Gastrocnemius medialis (tissue), 4 donors: ENCODE data around the gene CIB4. TPM values are rescaled to one million over a fixed set of nuclear protein-coding genes. Genes with fewer than 3 reads are reported as not detected.

ENCODE experiments used
- ATAC-seq, 2 donors: fragments of 150-250 bp; one replicate each; pipeline ENCODE4 v1.9.1; 2016
- DNase-seq, 2 donors: peaks; one replicate each; pipeline ENCODE4 v3.0.0-alpha.2; 2019
- H3K27ac ChIP-seq, 4 donors: fragments of 200-600 bp; sonication (generic); 1 replicate in 1 of 4; 2 replicates in 3 of 4; pipeline ENCODE4 v1.5.1; 2016 to 2018; ENCODE audit warnings: mild to moderate bottlenecking in 2 of 4, moderate library complexity in 1 of 4
- H3K27me3 ChIP-seq, 3 donors: fragments of 200-600 bp; sonication (generic) in 2 of 3; 1 replicate in 1 of 3; 2 replicates in 2 of 3; pipeline versions ENCODE4 v1.5.1 to v1.6.0; 2016 to 2019; ENCODE audit warnings: mild to moderate bottlenecking in 1 of 3, moderate library complexity in 1 of 3
- H3K36me3 ChIP-seq, 2 donors: fragments of 200-600 bp; sonication (generic) in 1 of 2; one replicate each; pipeline ENCODE4 v1.5.1; 2017 to 2018
- H3K4me1 ChIP-seq, 2 donors: fragments of 200-600 bp; sonication (generic) in 1 of 2; one replicate each; pipeline ENCODE4 v1.5.1; 2016 to 2017; ENCODE audit warnings: mild to moderate bottlenecking in 2 of 2
- H3K4me3 ChIP-seq, 4 donors: fragments of 200-600 bp; sonication (generic) in 3 of 4; 1 replicate in 1 of 4; 2 replicates in 3 of 4; pipeline ENCODE4 v1.5.1; 2016 to 2019; ENCODE audit warnings: mild to moderate bottlenecking in 2 of 4
- H3K9me3 ChIP-seq, 3 donors: fragments of 200-600 bp; sonication (generic) in 2 of 3; 1 replicate in 1 of 3; 2 replicates in 2 of 3; pipeline ENCODE4 v1.5.1; 2016 to 2019
- CTCF ChIP-seq, 5 experiments: fragments of 450-650 bp in 3 of 5; fragments of 200-600 bp in 2 of 5; sonication (generic) in 2 of 5; IDR thresholded peaks in 4 of 5; conservative IDR thresholded peaks in 1 of 5; 1 replicate in 4 of 5; 2 replicates in 1 of 5; pipeline ENCODE4 v1.5.1; 2016 to 2019; ENCODE audit warnings: antibody characterized with exemption in 5 of 5, mild to moderate bottlenecking in 3 of 5, moderate library complexity in 3 of 5
- POLR2A ChIP-seq, 2 donors: fragments of 450-650 bp; IDR thresholded peaks; one replicate each; pipeline ENCODE4 v1.6.1; 2017; ENCODE audit warnings: antibody characterized with exemption in 2 of 2, mild to moderate bottlenecking in 2 of 2, moderate library complexity in 2 of 2
- in situ Hi-C, 4 donors: fragments of 200-750 bp; cut with MboI; loops; one replicate each; pipeline versions ENCODE4 v1.15.0 to v1.8.0; 2017; ENCODE audit warnings: low sequenced_read_pairs in 4 of 4
- intact Hi-C: fragments of 100-400 bp; cut with DNase I; formaldehyde crosslinking; loops from one replicate; pipeline ENCODE4 v1.15.1; 2023; ENCODE audit warnings: low total_unique reads
- total RNA-seq, 4 donors: library from RNA; depleted of rRNA; stranded (reverse); fragments of >200 nt; gene quantifications; one replicate each; pipeline versions ENCODE4 v1.1.0 to v1.2.3, GENCODE V29; 2016

The CIB4 gene
- total RNA-seq, 4 donors from 2014 or later = not detected

GRCh38 chr2:26552641-26553374, 88.4 kb downstream of the CIB4 start:
- no peaks in the 10 kb centered on the region for H3K27me3 ChIP-seq
- intact Hi-C loops = no loop called here
- ATAC-seq (no peak), DNase-seq (no peak)
- H3K9me3 ChIP-seq = no peaks in the 10 kb centered on the region
- in situ Hi-C loops = no loop called here
- H3K27ac ChIP-seq = no peak overlapping the region
- TF ChIP-seq POLR2A (IDR thresholded peaks at IDR 0.05) (no peak), CTCF (IDR thresholded peaks at IDR 0.05 in 4 of 5, conservative IDR thresholded peaks at IDR 0.05 in 1 of 5) (no peak)
- H3K4me3 ChIP-seq = no peak overlapping the region
- no peaks in the 10 kb centered on the region for H3K4me1 ChIP-seq
- no peaks in the 10 kb centered on the region for H3K36me3 ChIP-seq

GRCh38 chr2:26550276-26551015, 90.7 kb downstream of the CIB4 start:
- H3K27ac ChIP-seq = no peak overlapping the region
- no peak overlapping the region for H3K4me3 ChIP-seq
- intact Hi-C loops (no loop called here), in situ Hi-C loops (no loop called here)
- no peaks in the 10 kb centered on the region for H3K4me1 ChIP-seq
- H3K36me3 ChIP-seq = no peaks in the 10 kb centered on the region
- no peak for DNase-seq
- H3K9me3 ChIP-seq = no peaks in the 10 kb centered on the region
- ATAC-seq = no peak
- H3K27me3 ChIP-seq = no peaks in the 10 kb centered on the region
- TF ChIP-seq POLR2A (IDR thresholded peaks at IDR 0.05) (no peak), CTCF (IDR thresholded peaks at IDR 0.05 in 4 of 5, conservative IDR thresholded peaks at IDR 0.05 in 1 of 5) (no peak)

- Histone ChIP-seq H3K4me3 (no peak overlapping the region), H3K27ac (no peak overlapping the region), H3K9me3 (no peaks in the 10 kb centered on the region), H3K36me3 (no peaks in the 10 kb centered on the region), H3K4me1 (peaks cover 0 to 5% of the 10 kb centered on the region in 2 donors), H3K27me3 (no peaks in the 10 kb centered on the region)
- DNase-seq (no peak), ATAC-seq (no peak)
- intact Hi-C loops (no loop called here), in situ Hi-C loops (no loop called here)
- no peak for TF ChIP-seq CTCF (IDR thresholded peaks at IDR 0.05 in 4 of 5, conservative IDR thresholded peaks at IDR 0.05 in 1 of 5)
- TF ChIP-seq POLR2A (IDR thresholded peaks at IDR 0.05) = no peak
These were observed 98.3 kb downstream of the CIB4 start for GRCh38 chr2:26542676-26543505.

- in situ Hi-C loops (no loop called here), intact Hi-C loops (no loop called here)
- Histone ChIP-seq H3K4me1 (peaks cover 0 to 5% of the 10 kb centered on the region in 2 donors), H3K27ac (peak overlapping the region in 1 of 4 donors; percentile 52), H3K36me3 (no peaks in the 10 kb centered on the region), H3K4me3 (no peak overlapping the region), H3K27me3 (no peaks in the 10 kb centered on the region), H3K9me3 (no peaks in the 10 kb centered on the region)
- no peak for ATAC-seq
- no peak for TF ChIP-seq CTCF (IDR thresholded peaks at IDR 0.05 in 4 of 5, conservative IDR thresholded peaks at IDR 0.05 in 1 of 5)
- TF ChIP-seq POLR2A (IDR thresholded peaks at IDR 0.05) = no peak
- DNase-seq = no peak
These were observed 99.0 kb downstream of the CIB4 start for GRCh38 chr2:26542194-26542455.
